SK-MEL-5 (cell line): ENCODE measurements around the gene TLK2. TPM values are rescaled to one million over a fixed set of nuclear protein-coding genes. Genes with fewer than 3 reads are reported as not detected.
"Not testable (repeated sequence)": the region's sequence is repeated elsewhere in the genome, so short reads cannot be mapped to it uniquely, and the experiment has no call there.

Experiments used
- DNase-seq: peaks from one replicate; pipeline ENCODE4 v3.0.0-alpha.2; 2016; ENCODE audit warnings: low read depth, low spot score
- in situ Hi-C: cut with HindIII; loops from 2 replicates; pipeline ENCODE4 v1.10.0; 2016; ENCODE audit warnings: low sequenced_read_pairs, high pct_unique_total_duplicates, low pct_unique_long_range_greater_than_20kb
- total RNA-seq: library from RNA; depleted of rRNA; stranded (reverse); fragments of >200 nt; shearing (Covaris generic); gene quantifications from 2 replicates; pipeline ENCODE4 v1.2.3, GENCODE V29; 2014

Gene TLK2
- total RNA-seq, 1 experiment from 2014 or later = 54.4 TPM

- in situ Hi-C loops = no loop called here
- no peak for DNase-seq
Measured at GRCh38 chr17:62578757-62579487, 100.3 kb downstream of the TLK2 start.

GRCh38 chr17:62580947-62581346 lies 102.3 kb downstream of the TLK2 start:
- in situ Hi-C loops = no loop called here
- DNase-seq = no peak

DNA sequence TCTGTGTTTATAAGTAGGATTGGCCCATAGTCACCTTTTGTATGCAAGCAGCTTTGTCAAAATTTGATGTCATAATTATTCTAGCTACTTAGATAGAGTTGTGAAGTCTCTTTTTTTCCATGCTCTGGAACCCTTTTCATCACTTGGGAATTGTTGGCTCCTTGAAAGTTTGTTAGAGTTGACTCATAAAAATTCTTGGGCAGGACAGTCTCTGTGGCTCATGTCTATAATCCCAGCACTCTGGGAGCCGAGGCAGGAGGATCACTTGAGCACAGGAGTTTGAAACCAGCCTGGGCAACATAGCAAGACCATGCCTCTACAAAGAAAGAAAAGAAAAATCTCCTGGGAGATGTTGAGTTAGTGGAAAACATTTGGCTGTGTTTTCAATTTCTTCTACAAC lies 103.1 kb downstream of the TLK2 start:
- no peak for DNase-seq
- in situ Hi-C loops = no loop called here

DNA sequence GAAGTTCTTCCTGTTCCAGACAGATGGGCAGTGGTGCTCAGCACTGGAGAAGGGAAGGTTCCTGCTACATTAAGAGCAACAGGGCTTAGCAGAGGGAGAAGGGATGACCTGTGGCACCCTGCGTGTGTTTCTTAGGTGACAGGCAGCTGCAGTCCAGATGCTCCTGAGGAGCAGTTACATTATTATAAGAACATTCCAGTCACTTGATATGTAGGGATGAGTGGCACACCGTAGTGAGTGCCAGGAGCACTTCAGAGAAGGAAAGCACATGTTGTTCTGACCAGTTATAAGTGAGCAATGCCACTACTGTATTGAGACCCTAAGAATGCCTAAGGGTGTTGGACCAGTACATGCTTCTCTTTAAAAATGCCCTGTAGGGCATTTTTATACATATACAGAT lies 108.9 kb downstream of the TLK2 start:
- DNase-seq = no peak
- in situ Hi-C loops = no loop called here

- no peak for DNase-seq
- in situ Hi-C loops = no loop called here
Measured at GRCh38 chr17:62588109-62588508, 109.5 kb downstream of the TLK2 start.

GRCh38 chr17:62591333-62591732 lies 112.7 kb downstream of the TLK2 start:
- DNase-seq = no peak
- in situ Hi-C loops = no loop called here

DNA sequence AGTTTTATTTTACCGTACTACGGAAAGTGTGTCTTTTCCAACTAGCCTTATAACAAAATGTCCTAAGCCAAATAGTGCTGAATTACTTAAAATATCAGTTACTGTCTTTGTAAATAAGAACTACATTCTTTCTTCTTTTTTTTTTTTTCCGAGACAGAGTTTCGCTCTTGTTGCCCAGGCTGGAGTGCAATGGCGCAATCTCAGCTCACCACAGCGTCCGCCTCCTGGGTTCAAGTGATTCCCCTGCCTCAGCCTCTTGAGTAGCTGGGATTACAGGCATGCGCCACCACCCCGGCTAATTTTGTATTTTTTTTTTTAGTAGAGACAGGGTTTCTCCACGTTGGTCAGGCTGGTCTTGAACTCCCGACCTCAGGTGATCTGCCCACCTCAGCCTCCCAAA lies 113.2 kb downstream of the TLK2 start:
- in situ Hi-C loops, DNase-seq: not testable (repeated sequence)

DNA sequence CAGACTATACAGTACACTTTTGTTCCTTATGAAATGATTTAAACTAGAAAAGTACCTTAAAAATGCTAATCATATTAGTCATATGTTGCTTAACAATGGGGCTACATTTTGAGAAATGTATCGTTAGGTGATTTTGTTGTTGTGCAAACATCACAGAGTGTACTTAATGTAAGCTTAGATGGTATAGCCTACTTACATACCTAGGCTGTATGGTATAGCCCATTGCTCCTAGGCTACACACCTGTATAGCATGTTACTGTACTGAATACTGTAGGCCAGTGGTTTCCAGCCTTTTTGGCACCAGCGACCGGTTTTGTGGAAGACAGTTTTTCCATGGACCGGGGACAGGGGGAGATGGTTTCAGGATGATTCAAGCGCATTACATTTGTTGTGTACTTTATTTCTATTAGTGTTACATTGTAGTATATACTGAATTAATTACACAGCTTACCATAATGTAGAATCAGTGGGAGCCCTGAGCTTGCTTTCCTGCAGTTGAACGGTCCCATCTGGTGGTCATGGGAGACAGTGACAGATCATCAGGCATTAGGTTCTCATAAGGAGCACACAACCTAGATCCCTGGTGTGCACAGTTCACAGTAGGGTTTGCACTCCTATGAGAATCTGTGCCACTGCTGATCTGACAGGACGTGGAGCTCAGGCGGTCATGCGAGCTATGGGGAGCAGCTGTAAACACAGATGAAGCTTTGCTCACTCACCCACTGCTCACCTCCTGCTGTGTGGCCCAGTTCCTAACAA lies 113.9 kb downstream of the TLK2 start:
- in situ Hi-C loops = no loop called here
- no peak for DNase-seq

- in situ Hi-C loops = no loop called here
- no peak for DNase-seq
Measured at GRCh38 chr17:62595484-62595883, 116.9 kb downstream of the TLK2 start.

- DNase-seq = no peak
- in situ Hi-C loops = no loop called here
Measured at GRCh38 chr17:62596662-62597061, 118.0 kb downstream of the TLK2 start.

DNA sequence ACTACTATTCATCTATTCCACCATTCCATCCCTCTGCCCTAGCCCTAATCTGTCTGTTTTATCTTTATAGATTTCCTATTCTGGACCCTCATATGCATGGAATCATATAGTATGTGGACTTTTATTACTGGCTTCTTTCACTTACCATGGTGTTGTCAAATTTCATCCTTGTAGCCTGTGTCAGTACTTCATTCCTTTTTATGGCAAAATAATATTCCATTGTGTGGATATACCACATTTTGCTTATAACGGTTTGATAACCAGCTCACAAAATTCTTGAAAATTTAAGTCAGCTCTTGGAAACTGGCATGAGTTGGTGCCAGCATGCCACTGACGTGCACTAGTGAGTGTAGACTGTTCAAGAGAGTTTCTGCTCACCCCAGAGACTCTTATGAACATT lies 118.5 kb downstream of the TLK2 start:
- in situ Hi-C loops = no loop called here
- DNase-seq = no peak

- DNase-seq = peak; percentile 41
- in situ Hi-C loops = no loop called here
Measured at GRCh38 chr17:62597920-62598319, 119.3 kb downstream of the TLK2 start.

- in situ Hi-C loops = no loop called here
- DNase-seq = no peak
Measured at GRCh38 chr17:62599964-62600657, 121.5 kb downstream of the TLK2 start.

GRCh38 chr17:62600805-62601204 lies 122.2 kb downstream of the TLK2 start:
- in situ Hi-C loops = no loop called here
- no peak for DNase-seq

- in situ Hi-C loops = no loop called here
- DNase-seq = peak; percentile 28
Measured at GRCh38 chr17:62601471-62601870, 122.8 kb downstream of the TLK2 start.

DNA sequence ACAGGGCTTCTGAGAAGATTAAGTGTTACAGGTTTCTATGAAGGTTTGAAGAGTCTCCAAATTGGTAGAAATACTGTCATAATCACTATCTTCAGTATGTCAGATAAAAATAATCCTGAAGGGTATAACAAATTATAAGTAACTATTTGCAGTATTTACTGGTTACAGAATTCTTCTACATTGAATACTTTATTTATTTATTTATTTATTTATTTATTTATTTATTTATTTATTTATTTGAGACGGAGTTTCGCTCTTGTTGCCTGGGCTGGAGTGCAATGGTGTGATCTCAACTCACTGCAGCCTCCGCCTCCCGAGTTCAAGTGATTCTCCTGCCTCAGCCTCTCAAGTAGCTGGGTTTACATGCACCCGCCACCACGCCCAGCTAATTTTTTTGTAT lies 125.2 kb downstream of the TLK2 start:
- in situ Hi-C loops, DNase-seq: not testable (repeated sequence)

DNA sequence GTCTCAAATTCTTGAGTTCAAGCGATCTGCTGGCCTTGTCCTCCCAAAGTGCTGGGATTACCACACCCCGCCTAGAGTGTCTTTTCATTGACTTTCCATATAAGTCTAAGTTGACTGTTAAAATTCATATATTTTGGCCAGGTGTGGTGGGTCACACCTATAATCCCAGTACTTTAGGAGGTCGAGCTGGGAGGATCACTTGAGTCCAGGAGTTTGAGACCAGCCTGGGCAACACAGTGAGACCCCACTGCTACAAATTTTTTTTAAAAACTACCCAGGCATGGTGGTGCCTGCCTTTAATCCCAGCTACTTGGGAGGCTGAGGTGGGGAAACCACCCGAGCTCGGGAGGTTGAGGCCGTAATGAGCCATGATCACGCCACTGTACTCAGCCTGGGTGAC lies 127.0 kb downstream of the TLK2 start:
- in situ Hi-C loops = no loop called here

DNA sequence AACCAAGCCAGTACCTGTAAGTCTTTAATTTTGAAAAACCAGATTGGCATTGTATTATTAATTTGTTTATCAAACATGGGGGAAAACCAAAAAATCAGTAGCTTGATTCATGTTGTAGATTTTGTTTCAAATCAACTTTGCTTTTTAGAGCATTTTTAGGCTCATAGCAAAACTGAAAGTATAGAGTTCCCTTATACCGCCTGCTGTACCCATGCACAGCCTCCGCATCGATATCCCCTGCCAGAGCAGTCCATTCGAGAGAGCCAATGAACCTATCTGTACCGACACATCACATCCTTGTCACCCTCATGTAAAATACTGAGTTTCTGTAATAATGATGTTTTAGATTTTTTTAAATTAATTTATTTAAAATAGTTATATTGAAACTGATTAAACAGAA lies 132.7 kb downstream of the TLK2 start:
- in situ Hi-C loops = no loop called here
- no peak for DNase-seq

More for the DNA sequence above, 127.0 kb downstream of the TLK2 start:
- DNase-seq = no peak

- in situ Hi-C loops = no loop called here
- DNase-seq = no peak
Measured at GRCh38 chr17:62611728-62612127, 133.1 kb downstream of the TLK2 start.
